Stimulated activated CD4-positive, alpha-beta T cell treated with anti-CD3 and anti-CD28 coated beads, Interleukin-1b, Interleukin-23, amount 100 ng/mL, for 1 hour (primary cell): ENCODE data around the gene COL24A1.
"Not testable (repeated sequence)": the region's sequence is repeated elsewhere in the genome, so short reads cannot be mapped to it uniquely, and the experiment has no call there.

Experiments used
- DNase-seq, 2 donors: peaks; one replicate each; pipeline ENCODE4 v3.0.0-alpha.2; 2020; ENCODE audit warnings: low read depth in 2 of 2

Gene COL24A1

GRCh38 chr1:86072474-86072873 lies 84.1 kb downstream of the COL24A1 start:
- DNase-seq = not testable (repeated sequence)

- DNase-seq = not testable (repeated sequence)
These were observed 84.7 kb downstream of the COL24A1 start for GRCh38 chr1:86071870-86072269.

GRCh38 chr1:86069757-86070145 lies 86.8 kb downstream of the COL24A1 start:
- no peak for DNase-seq

- no peak for DNase-seq
These were observed 87.5 kb downstream of the COL24A1 start for GRCh38 chr1:86068841-86069756.

GRCh38 chr1:86068271-86068721 lies 88.3 kb downstream of the COL24A1 start:
- no peak for DNase-seq

GRCh38 chr1:86067626-86068025 lies 88.9 kb downstream of the COL24A1 start:
- no peak for DNase-seq

GRCh38 chr1:86064899-86065298 lies 91.7 kb downstream of the COL24A1 start:
- no peak for DNase-seq

GRCh38 chr1:86063721-86064120 lies 92.9 kb downstream of the COL24A1 start:
- DNase-seq = no peak

GRCh38 chr1:86062453-86062852 lies 94.1 kb downstream of the COL24A1 start:
- no peak for DNase-seq

- DNase-seq = no peak
These were observed 95.0 kb downstream of the COL24A1 start for GRCh38 chr1:86061551-86061990.

- no peak for DNase-seq
These were observed 102.2 kb downstream of the COL24A1 start for GRCh38 chr1:86054396-86054795.

- no peak for DNase-seq
These were observed 103.4 kb downstream of the COL24A1 start for GRCh38 chr1:86052948-86053698.

GRCh38 chr1:86035101-86035500 lies 121.5 kb downstream of the COL24A1 start:
- DNase-seq = no peak

- no peak for DNase-seq
These were observed 126.4 kb downstream of the COL24A1 start for GRCh38 chr1:86030180-86030579.

GRCh38 chr1:86018283-86018923 lies 138.2 kb downstream of the COL24A1 start:
- no peak for DNase-seq

- DNase-seq = no peak
These were observed 140.4 kb downstream of the COL24A1 start for GRCh38 chr1:86016076-86016759.

GRCh38 chr1:86015375-86015774 lies 141.2 kb downstream of the COL24A1 start:
- no peak for DNase-seq

- no peak for DNase-seq
These were observed 156.0 kb downstream of the COL24A1 start for GRCh38 chr1:86000601-86001000.

GRCh38 chr1:85998105-85998855 lies 158.3 kb downstream of the COL24A1 start:
- DNase-seq = no peak

- no peak for DNase-seq
These were observed 163.8 kb downstream of the COL24A1 start for GRCh38 chr1:85992791-85993190.

- DNase-seq = no peak
These were observed 165.3 kb downstream of the COL24A1 start for GRCh38 chr1:85991261-85991660.
